Measurements from ENCODE around the gene SMAD2.

- no peak for TF ChIP-seq CTCF (IDR thresholded peaks at IDR 0.05)
- TF ChIP-seq POLR2A (IDR thresholded peaks at IDR 0.05), result no peak
These were observed 87.6 kb downstream of the SMAD2 start for GRCh38 chr18:47842836-47843235.

Data from testis (tissue), 2 donors.